Measurements from ENCODE around the gene SLC37A2.

Gene SLC37A2

DNA sequence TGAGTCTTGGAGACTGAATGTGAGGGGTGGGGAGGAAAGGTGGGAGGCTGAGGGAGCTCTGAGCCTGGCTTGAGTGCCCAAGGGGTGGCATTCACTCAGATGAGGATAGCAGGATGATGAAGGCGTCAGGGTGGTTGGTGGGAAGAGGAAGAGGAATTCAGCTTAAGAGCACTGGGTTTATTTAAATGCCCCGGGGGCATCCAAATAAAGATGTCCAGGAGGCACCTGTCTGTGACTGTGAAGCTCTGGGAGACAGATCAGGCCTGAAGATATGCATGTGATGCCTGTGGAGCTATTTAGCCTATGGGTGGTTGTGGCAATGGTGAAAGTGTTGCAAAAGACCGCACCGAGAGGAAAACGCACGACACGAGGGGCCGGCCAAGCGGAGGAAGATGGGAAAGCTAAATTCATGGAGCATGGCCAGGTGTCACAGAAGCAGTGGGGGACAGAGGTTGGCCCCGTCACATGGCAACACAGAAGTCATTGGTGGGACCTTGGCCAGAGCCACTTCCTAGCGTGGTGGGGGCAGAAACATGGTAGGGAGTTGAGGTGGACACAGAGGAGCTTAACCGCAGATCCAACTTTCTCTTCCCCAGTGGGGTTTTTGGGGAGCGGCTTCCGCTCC is 15.5 kb downstream of the SLC37A2 start:
- H2BK120ac ChIP-seq (ENCODE audit: insufficient read depth, low read length, poor library complexity): no peak overlapping the region
- H4K12ac ChIP-seq (ENCODE audit: low read depth, low read length): no peak overlapping the region
- no peak overlapping the region for H2BK5ac ChIP-seq (ENCODE audit: low read depth, low read length, poor library complexity)
- no peaks in the 10 kb centered on the region for H3K27me3 ChIP-seq (ENCODE audit: insufficient read depth, low read length)
- H3K79me2 ChIP-seq (ENCODE audit: control insufficient read depth, insufficient read depth, low read length, poor library complexity): no peaks in the 10 kb centered on the region
- peaks cover 6 to 8% of the 10 kb centered on the region in 2 experiments for H3K4me1 ChIP-seq (ENCODE audit: control insufficient read depth in 1 of 2, insufficient read depth in 2 of 2, low read length in 2 of 2)
- H3K18ac ChIP-seq (ENCODE audit: low read length): no peak overlapping the region
- H3K4ac ChIP-seq (ENCODE audit: low read depth, low read length): no peak overlapping the region
- no peak overlapping the region for H3K4me3 ChIP-seq (ENCODE audit: low read depth, low read length)
- H3K9me3 ChIP-seq (ENCODE audit: insufficient read depth, low read depth, low read length): no peaks in the 10 kb centered on the region
- DNase-seq: peak in 1 of 2 donors; percentile 17
- no peak overlapping the region for H4K91ac ChIP-seq (ENCODE audit: low read depth, low read length)
- H3K9ac ChIP-seq (ENCODE audit: low read length): no peak overlapping the region
- H2AK5ac ChIP-seq (ENCODE audit: low read length): no peak overlapping the region
- H3K36me3 ChIP-seq (ENCODE audit: control insufficient read depth in 1 of 2, insufficient read depth in 2 of 2, low read length in 2 of 2): no peaks in the 10 kb centered on the region
- H4K8ac ChIP-seq (ENCODE audit: low read depth, low read length): no peak overlapping the region
- WGBS (ENCODE audit: extremely low coverage, insufficient coverage, insufficient read length): no CpG with 5 or more reads among the region's 14 CpGs
- no peaks in the 10 kb centered on the region for H3K79me1 ChIP-seq (ENCODE audit: low read length)
- no peak overlapping the region for H3K4me2 ChIP-seq (ENCODE audit: low read length)
- no peak overlapping the region for H3K27ac ChIP-seq (ENCODE audit: low read depth, low read length)
- H2BK12ac ChIP-seq (ENCODE audit: low read length): no peak overlapping the region
- no peak overlapping the region for H3K14ac ChIP-seq (ENCODE audit: low read length)
- H3K23ac ChIP-seq (ENCODE audit: low read length): no peak overlapping the region
- H2AFZ ChIP-seq (ENCODE audit: insufficient read depth, low read length, poor library complexity): no peak overlapping the region

DNA sequence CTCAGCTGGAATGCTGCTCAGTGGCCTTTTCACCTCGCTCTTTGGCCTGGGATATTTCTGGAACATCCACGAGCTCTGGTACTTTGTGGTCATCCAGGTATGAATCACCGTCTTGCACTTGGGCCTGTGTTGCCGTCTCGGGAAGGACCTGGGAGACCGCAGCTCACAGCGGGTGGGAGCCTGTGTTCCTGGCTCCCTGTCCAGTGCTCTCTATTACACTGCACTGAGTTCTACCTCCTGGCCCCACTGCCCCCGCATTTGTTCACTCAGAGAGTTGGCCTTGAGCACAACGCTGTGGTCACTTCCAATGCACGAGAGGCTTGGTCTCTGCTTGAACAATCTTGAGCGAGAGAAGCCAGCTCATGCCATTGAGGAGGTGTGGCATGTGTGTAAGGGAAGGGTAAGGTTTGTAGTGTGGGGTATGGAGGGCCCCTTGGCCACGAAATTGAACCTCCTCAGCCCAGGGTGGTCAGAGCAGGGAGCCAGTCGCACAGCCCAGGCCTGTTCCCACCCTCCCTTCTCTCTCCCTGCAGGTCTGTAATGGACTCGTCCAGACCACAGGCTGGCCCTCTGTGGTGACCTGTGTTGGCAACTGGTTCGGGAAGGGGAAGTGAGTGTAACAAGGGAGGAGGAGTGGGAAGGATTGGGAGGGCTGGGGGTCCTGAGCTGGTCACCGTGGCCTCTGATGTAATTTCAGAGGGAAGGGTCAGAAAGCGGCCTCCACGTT is 16.2 kb downstream of the SLC37A2 start:
- Histone ChIP-seq H3K9me3 (ENCODE audit: insufficient read depth, low read depth, low read length) (no peaks in the 10 kb centered on the region), H3K4me2 (ENCODE audit: low read length) (no peak overlapping the region), H3K4ac (ENCODE audit: low read depth, low read length) (no peak overlapping the region), H2AK5ac (ENCODE audit: low read length) (no peak overlapping the region), H4K8ac (ENCODE audit: low read depth, low read length) (no peak overlapping the region), H2BK12ac (ENCODE audit: low read length) (no peak overlapping the region), H2AFZ (ENCODE audit: insufficient read depth, low read length, poor library complexity) (no peak overlapping the region), H3K23ac (ENCODE audit: low read length) (no peak overlapping the region), H3K18ac (ENCODE audit: low read length) (no peak overlapping the region), H2BK120ac (ENCODE audit: insufficient read depth, low read length, poor library complexity) (no peak overlapping the region), H3K4me1 (ENCODE audit: control insufficient read depth in 1 of 2, insufficient read depth in 2 of 2, low read length in 2 of 2) (peaks cover 6 to 8% of the 10 kb centered on the region in 2 experiments), H4K12ac (ENCODE audit: low read depth, low read length) (no peak overlapping the region), H3K27ac (ENCODE audit: low read depth, low read length) (no peak overlapping the region), H3K27me3 (ENCODE audit: insufficient read depth, low read length) (no peaks in the 10 kb centered on the region), H3K9ac (ENCODE audit: low read length) (no peak overlapping the region), H3K4me3 (ENCODE audit: low read depth, low read length) (no peak overlapping the region), H3K79me1 (ENCODE audit: low read length) (no peaks in the 10 kb centered on the region), H3K36me3 (ENCODE audit: control insufficient read depth in 1 of 2, insufficient read depth in 2 of 2, low read length in 2 of 2) (no peaks in the 10 kb centered on the region), H2BK5ac (ENCODE audit: low read depth, low read length, poor library complexity) (no peak overlapping the region), H4K91ac (ENCODE audit: low read depth, low read length) (no peak overlapping the region), H3K14ac (ENCODE audit: low read length) (no peak overlapping the region), H3K79me2 (ENCODE audit: control insufficient read depth, insufficient read depth, low read length, poor library complexity) (no peaks in the 10 kb centered on the region)
- no CpG with 5 or more reads among the region's 18 CpGs for WGBS (ENCODE audit: extremely low coverage, insufficient coverage, insufficient read length)
- no peak for DNase-seq

DNA sequence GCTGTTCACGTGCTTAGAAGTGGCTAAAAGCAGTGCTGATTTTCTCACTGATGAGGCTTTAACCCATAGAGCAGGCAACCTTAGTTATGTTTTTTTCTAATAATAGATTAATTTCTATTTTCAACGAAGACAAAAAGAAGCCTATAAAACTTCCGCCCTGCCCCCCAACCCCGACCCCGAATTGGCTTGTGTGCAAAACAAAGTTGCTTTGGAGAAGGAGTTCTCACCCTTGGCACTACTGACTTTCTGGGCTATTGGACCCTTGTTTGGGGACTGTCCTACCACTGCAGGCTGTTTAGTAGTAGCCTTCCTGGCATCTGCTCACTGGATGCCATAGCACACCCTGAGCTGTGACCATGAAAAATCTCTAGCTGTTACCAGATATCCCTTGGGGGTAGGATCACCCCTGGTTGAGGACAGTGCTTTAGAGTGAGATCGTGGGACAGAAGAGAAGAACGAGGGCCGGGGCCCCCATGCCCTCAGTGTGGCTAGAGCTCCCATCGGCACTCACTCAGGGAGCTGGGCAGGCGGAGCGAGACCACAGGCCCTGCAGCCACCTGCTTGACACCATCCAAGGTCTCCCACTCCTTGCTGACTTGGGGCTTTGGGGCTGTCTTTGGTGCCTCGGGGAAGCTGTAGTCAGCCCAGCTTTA is 16.9 kb downstream of the SLC37A2 start:
- Histone ChIP-seq H3K27ac (ENCODE audit: low read depth, low read length) (no peak overlapping the region), H3K14ac (ENCODE audit: low read length) (no peak overlapping the region), H3K4me2 (ENCODE audit: low read length) (no peak overlapping the region), H3K27me3 (ENCODE audit: insufficient read depth, low read length) (no peaks in the 10 kb centered on the region), H3K9me3 (ENCODE audit: insufficient read depth, low read depth, low read length) (no peaks in the 10 kb centered on the region), H4K12ac (ENCODE audit: low read depth, low read length) (no peak overlapping the region), H4K91ac (ENCODE audit: low read depth, low read length) (no peak overlapping the region), H3K9ac (ENCODE audit: low read length) (no peak overlapping the region), H2BK12ac (ENCODE audit: low read length) (no peak overlapping the region), H3K4ac (ENCODE audit: low read depth, low read length) (no peak overlapping the region), H3K18ac (ENCODE audit: low read length) (no peak overlapping the region), H3K4me3 (ENCODE audit: low read depth, low read length) (no peak overlapping the region), H3K23ac (ENCODE audit: low read length) (no peak overlapping the region), H3K79me1 (ENCODE audit: low read length) (no peaks in the 10 kb centered on the region), H2AFZ (ENCODE audit: insufficient read depth, low read length, poor library complexity) (no peak overlapping the region), H2AK5ac (ENCODE audit: low read length) (no peak overlapping the region), H3K79me2 (ENCODE audit: control insufficient read depth, insufficient read depth, low read length, poor library complexity) (no peaks in the 10 kb centered on the region), H2BK5ac (ENCODE audit: low read depth, low read length, poor library complexity) (no peak overlapping the region), H4K8ac (ENCODE audit: low read depth, low read length) (no peak overlapping the region), H3K36me3 (ENCODE audit: control insufficient read depth in 1 of 2, insufficient read depth in 2 of 2, low read length in 2 of 2) (no peaks in the 10 kb centered on the region), H3K4me1 (ENCODE audit: control insufficient read depth in 1 of 2, insufficient read depth in 2 of 2, low read length in 2 of 2) (peaks cover 6 to 8% of the 10 kb centered on the region in 2 experiments), H2BK120ac (ENCODE audit: insufficient read depth, low read length, poor library complexity) (no peak overlapping the region)
- WGBS (ENCODE audit: extremely low coverage, insufficient coverage, insufficient read length): no CpG with 5 or more reads among the region's 12 CpGs
- DNase-seq: no peak

DNA sequence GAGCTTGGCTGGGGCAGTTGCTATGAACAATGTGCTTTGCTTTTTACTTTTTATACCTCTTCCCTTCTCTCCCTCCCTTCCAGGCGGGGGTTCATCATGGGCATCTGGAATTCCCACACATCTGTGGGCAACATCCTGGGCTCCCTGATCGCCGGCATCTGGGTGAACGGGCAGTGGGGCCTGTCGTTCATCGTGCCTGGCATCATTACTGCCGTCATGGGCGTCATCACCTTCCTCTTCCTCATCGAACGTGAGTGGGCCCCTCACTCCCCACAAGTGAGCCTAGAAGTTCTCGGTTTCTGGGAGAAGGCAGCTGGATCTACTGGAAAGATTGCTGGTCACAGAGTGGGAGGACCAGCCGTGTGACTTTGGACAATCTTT is 17.4 kb downstream of the SLC37A2 start:
- H2AFZ ChIP-seq (ENCODE audit: insufficient read depth, low read length, poor library complexity): no peak overlapping the region
- no CpG with 5 or more reads among the region's 12 CpGs for WGBS (ENCODE audit: extremely low coverage, insufficient coverage, insufficient read length)
- H3K79me1 ChIP-seq (ENCODE audit: low read length): no peaks in the 10 kb centered on the region

More for the DNA sequence above, 17.4 kb downstream of the SLC37A2 start:
- Histone ChIP-seq H3K27me3 (ENCODE audit: insufficient read depth, low read length) (no peaks in the 10 kb centered on the region), H4K12ac (ENCODE audit: low read depth, low read length) (no peak overlapping the region), H3K18ac (ENCODE audit: low read length) (no peak overlapping the region), H3K9ac (ENCODE audit: low read length) (no peak overlapping the region), H3K9me3 (ENCODE audit: insufficient read depth, low read depth, low read length) (no peaks in the 10 kb centered on the region), H3K27ac (ENCODE audit: low read depth, low read length) (no peak overlapping the region), H2BK120ac (ENCODE audit: insufficient read depth, low read length, poor library complexity) (no peak overlapping the region), H2AK5ac (ENCODE audit: low read length) (no peak overlapping the region), H3K4me2 (ENCODE audit: low read length) (no peak overlapping the region), H4K91ac (ENCODE audit: low read depth, low read length) (no peak overlapping the region), H3K79me2 (ENCODE audit: control insufficient read depth, insufficient read depth, low read length, poor library complexity) (no peaks in the 10 kb centered on the region), H3K4ac (ENCODE audit: low read depth, low read length) (no peak overlapping the region), H2BK5ac (ENCODE audit: low read depth, low read length, poor library complexity) (no peak overlapping the region), H3K23ac (ENCODE audit: low read length) (no peak overlapping the region), H2BK12ac (ENCODE audit: low read length) (no peak overlapping the region), H3K4me3 (ENCODE audit: low read depth, low read length) (no peak overlapping the region), H3K4me1 (ENCODE audit: control insufficient read depth in 1 of 2, insufficient read depth in 2 of 2, low read length in 2 of 2) (peaks cover 6 to 8% of the 10 kb centered on the region in 2 experiments), H4K8ac (ENCODE audit: low read depth, low read length) (no peak overlapping the region), H3K36me3 (ENCODE audit: control insufficient read depth in 1 of 2, insufficient read depth in 2 of 2, low read length in 2 of 2) (no peaks in the 10 kb centered on the region), H3K14ac (ENCODE audit: low read length) (no peak overlapping the region)
- no peak for DNase-seq

All from trophoblast cell (in vitro differentiated cells and primary cell).